Type B pancreatic cell (in vitro differentiated cells): Measurements from ENCODE around the gene SIPA1L3. TPM values are rescaled to one million over a fixed set of nuclear protein-coding genes. Genes with fewer than 3 reads are reported as not detected.

ENCODE experiments used
- DNase-seq: peaks from one replicate; pipeline ENCODE4 v3.0.0; 2021; ENCODE audit warnings: mixed read lengths; ENCODE audit not compliant: unreplicated experiment; ENCODE audit errors: extremely low spot score
- H3K27ac Mint-ChIP-seq: 2 replicates; pipeline ENCODE4 v1.8.0; 2021; ENCODE audit warnings: mild to moderate bottlenecking, mixed read lengths
- H3K27me3 Mint-ChIP-seq: 2 replicates; pipeline ENCODE4 v1.8.0; 2021; ENCODE audit warnings: mixed read lengths
- H3K36me3 Mint-ChIP-seq: 2 replicates; pipeline ENCODE4 v1.8.0; 2021; ENCODE audit warnings: mixed read lengths
- H3K4me1 Mint-ChIP-seq: one replicate; pipeline ENCODE4 v1.8.0; 2021; ENCODE audit warnings: mixed read lengths; ENCODE audit not compliant: unreplicated experiment
- H3K4me3 Mint-ChIP-seq: 2 replicates; pipeline ENCODE4 v1.8.0; 2021; ENCODE audit warnings: mild to moderate bottlenecking, mixed read lengths
- H3K9me3 Mint-ChIP-seq: 2 replicates; pipeline ENCODE4 v1.8.0; 2021; ENCODE audit warnings: mixed read lengths
- total RNA-seq: library from RNA; stranded (reverse); gene quantifications from 2 replicates; pipeline ENCODE4 v1.2.1, GENCODE V29; 2021; ENCODE audit warnings: low replicate concordance
- TF ChIP-seq, protein P1 (sequence below): fragments of 200-600 bp; sonication (generic); conservative IDR thresholded peaks from 2 replicates; pipeline ENCODE4 v1.5.0; 2021; ENCODE audit warnings: antibody characterized with exemption, mild to moderate bottlenecking

The SIPA1L3 gene
- total RNA-seq, 1 donor from 2014 or later, result 53.7 TPM

DNA sequence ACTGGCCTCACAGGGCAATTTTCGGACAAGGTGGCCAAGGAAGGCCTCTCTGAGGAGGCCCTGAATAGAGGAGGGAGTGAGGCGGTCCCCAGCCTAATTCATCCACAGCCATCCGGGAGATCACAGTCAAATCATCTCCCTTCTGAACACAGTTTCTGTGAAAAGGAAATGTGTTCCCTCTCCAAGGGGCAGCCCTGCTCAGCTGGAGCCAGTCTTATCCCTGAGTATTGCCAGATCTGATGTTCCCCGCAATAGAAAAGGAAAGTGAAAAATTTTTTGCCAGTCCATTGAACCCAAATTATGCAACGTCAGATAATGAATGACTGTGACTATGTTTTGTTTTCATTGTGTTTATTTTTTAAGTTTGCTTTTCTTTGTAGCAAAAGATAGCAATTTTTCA is 125.9 kb downstream of the SIPA1L3 start:
- TF ChIP-seq, protein P1, sequence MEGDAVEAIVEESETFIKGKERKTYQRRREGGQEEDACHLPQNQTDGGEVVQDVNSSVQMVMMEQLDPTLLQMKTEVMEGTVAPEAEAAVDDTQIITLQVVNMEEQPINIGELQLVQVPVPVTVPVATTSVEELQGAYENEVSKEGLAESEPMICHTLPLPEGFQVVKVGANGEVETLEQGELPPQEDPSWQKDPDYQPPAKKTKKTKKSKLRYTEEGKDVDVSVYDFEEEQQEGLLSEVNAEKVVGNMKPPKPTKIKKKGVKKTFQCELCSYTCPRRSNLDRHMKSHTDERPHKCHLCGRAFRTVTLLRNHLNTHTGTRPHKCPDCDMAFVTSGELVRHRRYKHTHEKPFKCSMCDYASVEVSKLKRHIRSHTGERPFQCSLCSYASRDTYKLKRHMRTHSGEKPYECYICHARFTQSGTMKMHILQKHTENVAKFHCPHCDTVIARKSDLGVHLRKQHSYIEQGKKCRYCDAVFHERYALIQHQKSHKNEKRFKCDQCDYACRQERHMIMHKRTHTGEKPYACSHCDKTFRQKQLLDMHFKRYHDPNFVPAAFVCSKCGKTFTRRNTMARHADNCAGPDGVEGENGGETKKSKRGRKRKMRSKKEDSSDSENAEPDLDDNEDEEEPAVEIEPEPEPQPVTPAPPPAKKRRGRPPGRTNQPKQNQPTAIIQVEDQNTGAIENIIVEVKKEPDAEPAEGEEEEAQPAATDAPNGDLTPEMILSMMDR, result no peak
- Mint-ChIP-seq H3K27me3 (no peaks in the 10 kb centered on the region), H3K4me3 (no peak overlapping the region), H3K9me3 (peaks cover 6% of the 10 kb centered on the region), H3K27ac (peak overlapping the region; percentile 79), H3K4me1 (peaks cover 40% of the 10 kb centered on the region), H3K36me3 (peaks cover 11% of the 10 kb centered on the region)
- no peak for DNase-seq

DNA sequence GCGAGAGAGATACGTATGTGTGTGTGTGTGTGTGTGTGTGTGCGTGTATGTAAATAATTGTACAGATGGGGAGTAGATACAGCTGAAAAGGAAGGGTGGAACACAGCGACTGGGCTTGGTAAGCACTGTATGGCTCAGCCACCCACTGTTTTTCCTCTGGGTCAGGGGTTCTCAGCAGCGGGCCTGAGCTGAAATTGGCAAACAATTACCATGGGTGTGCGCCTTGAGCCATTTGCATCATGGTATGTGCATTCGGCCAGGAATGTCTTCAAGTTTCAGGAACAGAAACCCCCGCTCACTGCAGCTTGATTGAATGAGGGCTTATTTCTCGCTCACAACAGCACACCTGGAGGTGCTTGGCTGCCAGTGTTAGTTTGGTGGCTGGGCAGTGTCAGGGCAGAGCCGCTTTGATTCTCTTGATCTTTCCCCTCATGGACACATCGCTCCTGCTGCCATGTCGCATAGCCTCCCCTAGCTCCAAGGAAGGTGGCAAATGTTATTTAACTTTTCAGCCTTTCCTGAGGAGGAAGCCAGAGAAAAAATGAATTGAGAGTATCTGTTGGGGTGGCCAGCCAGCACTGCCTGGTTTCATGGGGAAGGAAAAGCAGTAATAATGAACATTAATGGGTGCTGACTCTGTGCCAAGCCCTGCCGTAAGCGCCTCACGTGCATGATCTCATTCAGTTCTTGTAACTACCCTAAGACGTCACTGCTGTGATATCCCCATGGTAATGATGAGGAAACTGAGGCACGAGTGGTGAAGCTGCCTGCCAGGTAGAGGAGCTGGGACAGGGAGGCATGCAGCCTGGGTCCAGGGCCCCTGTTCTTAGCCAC is 126.9 kb downstream of the SIPA1L3 start:
- Mint-ChIP-seq H3K27me3 (no peaks in the 10 kb centered on the region), H3K9me3 (peaks cover 6% of the 10 kb centered on the region), H3K27ac (peak overlapping the region; percentile 79), H3K36me3 (peaks cover 11% of the 10 kb centered on the region), H3K4me1 (peaks cover 42% of the 10 kb centered on the region), H3K4me3 (no peak overlapping the region)
- TF ChIP-seq, protein P1, result no peak
- no peak for DNase-seq

DNA sequence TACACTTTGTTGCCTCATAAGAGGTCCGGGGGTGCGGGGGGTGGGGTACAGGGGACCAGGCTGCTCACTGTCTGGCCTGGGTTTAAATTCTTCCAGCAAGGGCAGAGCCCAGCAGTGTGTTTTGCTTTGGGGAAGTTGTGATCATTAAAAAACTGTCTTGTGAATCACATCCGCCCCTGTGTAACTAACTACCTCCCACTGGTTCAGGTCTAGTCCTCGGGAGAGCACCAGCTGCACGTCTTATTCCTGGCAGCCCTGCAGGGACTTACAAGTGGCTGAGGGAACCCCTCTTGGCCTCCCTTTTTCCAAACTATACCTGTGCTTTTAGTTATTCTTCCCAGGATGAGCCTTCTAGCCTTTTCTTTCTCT is 127.5 kb downstream of the SIPA1L3 start:
- Mint-ChIP-seq H3K4me3 (no peak overlapping the region), H3K36me3 (peaks cover 11% of the 10 kb centered on the region), H3K9me3 (peaks cover 6% of the 10 kb centered on the region), H3K27ac (no peak overlapping the region), H3K4me1 (peaks cover 42% of the 10 kb centered on the region), H3K27me3 (no peaks in the 10 kb centered on the region)
- TF ChIP-seq, protein P1, result no peak
- DNase-seq, result no peak

DNA sequence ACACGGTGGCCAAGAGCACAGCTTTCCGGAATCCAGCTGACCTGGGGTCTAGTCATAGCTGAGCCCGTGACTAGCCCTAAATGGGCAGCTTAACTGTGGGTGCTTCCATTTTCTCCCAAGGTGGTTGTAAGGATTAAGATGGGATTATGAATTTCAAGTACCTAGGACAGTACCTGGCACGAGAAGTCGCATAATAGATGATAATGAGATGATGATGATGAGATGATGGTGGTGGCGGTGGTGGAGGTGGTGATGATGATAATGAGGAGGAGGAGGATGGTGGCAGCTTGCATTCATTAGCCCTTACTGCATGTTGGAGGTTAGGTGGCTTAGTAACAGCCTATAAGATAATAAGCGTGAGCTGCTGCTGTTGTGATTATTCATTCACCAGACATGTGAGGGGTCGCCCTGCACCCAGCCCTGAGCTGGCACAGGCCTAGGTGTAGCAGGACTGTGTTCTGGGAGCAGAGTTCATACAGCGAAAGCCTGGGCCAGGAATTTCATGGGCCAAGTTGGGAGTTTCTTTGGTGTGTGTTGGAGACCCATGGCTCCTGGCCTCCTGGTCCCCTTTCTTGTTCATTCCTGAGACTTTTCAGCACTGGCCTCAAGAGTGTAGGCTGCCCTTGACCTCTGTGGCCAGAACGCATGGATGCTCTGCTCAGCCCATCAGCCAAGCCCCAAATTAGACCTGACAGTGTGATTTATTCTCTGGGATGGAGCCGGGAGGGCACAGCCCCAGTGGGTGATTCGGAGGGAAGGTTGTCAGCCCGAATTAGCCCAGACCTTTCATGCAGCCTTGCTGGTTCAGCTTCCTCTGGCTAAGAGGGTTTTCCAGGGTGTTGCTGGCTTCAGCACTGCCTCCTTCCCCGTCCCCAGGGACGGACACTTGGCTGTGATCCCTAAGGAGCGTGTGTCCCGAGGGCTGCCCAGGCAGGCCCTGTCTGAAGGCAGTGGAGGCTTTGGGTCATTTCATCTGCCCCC is 128.8 kb downstream of the SIPA1L3 start:
- Mint-ChIP-seq H3K4me1 (peaks cover 42% of the 10 kb centered on the region), H3K27me3 (no peaks in the 10 kb centered on the region), H3K36me3 (peaks cover 7% of the 10 kb centered on the region), H3K27ac (peak overlapping the region; percentile 83), H3K9me3 (peaks cover 6% of the 10 kb centered on the region), H3K4me3 (no peak overlapping the region)
- no peak for DNase-seq
- TF ChIP-seq, protein P1, result no peak

DNA sequence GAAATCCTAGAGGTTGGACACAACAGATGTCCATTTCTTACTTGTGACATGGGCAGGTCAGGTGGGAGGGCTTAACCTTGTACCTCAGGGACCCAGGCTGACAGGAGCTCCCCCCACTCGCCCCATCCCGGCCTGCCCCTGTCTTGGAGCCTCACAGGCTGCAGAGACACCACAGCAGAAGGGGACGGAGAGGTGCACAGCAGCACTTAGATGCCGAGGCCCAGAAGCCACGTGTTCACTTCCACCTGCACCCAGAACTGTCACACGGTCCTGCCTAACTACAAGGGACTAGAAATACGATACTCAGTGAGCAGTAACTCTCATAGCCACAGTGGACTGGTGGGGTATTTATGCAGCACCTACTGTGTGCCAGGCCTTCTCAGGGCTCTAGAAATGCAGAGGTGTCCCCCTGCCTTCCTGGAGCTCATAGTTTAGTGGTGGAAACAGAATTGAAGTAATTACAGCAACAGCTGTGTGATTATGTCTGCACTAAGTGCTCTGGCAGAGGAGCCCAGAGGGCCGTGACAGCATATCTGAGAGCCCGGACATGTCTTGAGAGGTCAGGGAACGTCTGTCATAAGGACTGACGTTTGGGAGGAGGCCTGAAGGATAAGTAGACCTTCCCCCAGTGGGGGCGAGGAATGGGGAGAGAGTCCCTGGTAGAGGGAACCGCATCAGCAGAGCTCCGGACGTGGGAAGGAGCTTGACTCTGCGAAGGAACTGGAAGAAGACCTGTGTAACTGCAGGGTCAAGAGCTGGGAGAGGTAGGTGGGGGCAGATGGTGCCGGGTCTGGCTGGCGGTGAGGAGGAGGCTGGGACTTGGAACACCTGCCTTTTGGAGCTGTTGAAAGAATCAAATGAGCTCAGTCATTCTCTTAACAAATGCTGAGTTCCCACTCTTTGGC is 130.0 kb downstream of the SIPA1L3 start:
- peak overlapping the region; percentile 32 for H3K4me3 Mint-ChIP-seq
- H3K4me1 Mint-ChIP-seq, result peaks cover 42% of the 10 kb centered on the region
- H3K36me3 Mint-ChIP-seq, result peaks cover 2% of the 10 kb centered on the region
- H3K27me3 Mint-ChIP-seq, result no peaks in the 10 kb centered on the region
- DNase-seq, result no peak
- no peaks in the 10 kb centered on the region for H3K9me3 Mint-ChIP-seq
- TF ChIP-seq, protein P1, result no peak
- peak overlapping the region; percentile 83 for H3K27ac Mint-ChIP-seq
